HEK293 (cell line): ENCODE data around the gene ATP13A2.

Experiments used
- BCL6B ChIP-seq: fragments of 450-650 bp; formaldehyde crosslinking; IDR thresholded peaks from 2 replicates; pipeline ENCODE4 v1.5.1; 2017; ENCODE audit warnings: missing biosample characterization, missing genetic modification characterization
- HOXC10 ChIP-seq: sonication (generic); formaldehyde crosslinking; IDR thresholded peaks from 2 replicates; pipeline ENCODE4 v1.8.1; 2023; ENCODE audit warnings: mild to moderate bottlenecking, missing genetic modification reagents
- MZF1 ChIP-seq: fragments of 450-650 bp; formaldehyde crosslinking; IDR thresholded peaks from 2 replicates; pipeline ENCODE4 v1.5.1; 2017; ENCODE audit warnings: missing biosample characterization, missing genetic modification characterization, borderline replicate concordance
- SALL2 ChIP-seq: fragments of 450-650 bp; formaldehyde crosslinking; IDR thresholded peaks from 2 replicates; pipeline ENCODE4 v1.5.0; 2017; ENCODE audit warnings: missing biosample characterization, mild to moderate bottlenecking, missing genetic modification characterization, borderline replicate concordance
- ZBTB1 ChIP-seq: fragments of 450-650 bp; formaldehyde crosslinking; IDR thresholded peaks from 2 replicates; pipeline ENCODE4 v1.5.1; 2016; ENCODE audit warnings: missing biosample characterization, missing genetic modification characterization
- ZFP41 ChIP-seq: fragments of 450-650 bp; formaldehyde crosslinking; IDR thresholded peaks from 2 replicates; pipeline ENCODE4 v1.5.1; 2016; ENCODE audit warnings: missing biosample characterization, missing genetic modification characterization, borderline replicate concordance
- ZNF10 ChIP-seq: fragments of 450-650 bp; formaldehyde crosslinking; IDR thresholded peaks from 2 replicates; pipeline ENCODE4 v1.5.1; 2017; ENCODE audit warnings: missing biosample characterization, missing genetic modification characterization
- ZNF148 ChIP-seq: fragments of 450-650 bp; formaldehyde crosslinking; IDR thresholded peaks from 2 replicates; pipeline ENCODE4 v1.5.0; 2017; ENCODE audit warnings: missing biosample characterization, missing genetic modification characterization, borderline replicate concordance
- ZNF18 ChIP-seq: fragments of 450-650 bp; formaldehyde crosslinking; IDR thresholded peaks from 2 replicates; pipeline ENCODE4 v1.5.1; 2016; ENCODE audit warnings: missing biosample characterization, missing genetic modification characterization
- ZNF19 ChIP-seq: fragments of 450-650 bp; formaldehyde crosslinking; IDR thresholded peaks from 2 replicates; pipeline ENCODE4; 2016; ENCODE audit warnings: missing biosample characterization, missing genetic modification characterization, low read depth
- ZNF223 ChIP-seq: fragments of 450-650 bp; formaldehyde crosslinking; IDR thresholded peaks from 2 replicates; pipeline ENCODE4 v1.5.1; 2016; ENCODE audit warnings: missing biosample characterization, missing genetic modification characterization
- ZNF274 ChIP-seq, 2 experiments: fragments of 200-500 bp in 1 of 2; fragments of 450-650 bp in 1 of 2; sonication (Bioruptor generic) in 1 of 2; formaldehyde crosslinking in 1 of 2; IDR thresholded peaks; 2 replicates each; pipeline versions ENCODE4 v1.5.1 to v1.6.1; 2014 to 2016; ENCODE audit warnings: borderline replicate concordance in 1 of 2, inconsistent platforms in 1 of 2, low read length in 1 of 2, missing biosample characterization in 1 of 2, missing genetic modification characterization in 1 of 2
- ZNF335 ChIP-seq: fragments of 450-650 bp; formaldehyde crosslinking; conservative IDR thresholded peaks from 2 replicates; pipeline ENCODE4 v1.5.1; 2016; ENCODE audit warnings: missing biosample characterization, missing genetic modification characterization
- ZNF341 ChIP-seq: fragments of 450-650 bp; formaldehyde crosslinking; IDR thresholded peaks from 2 replicates; pipeline ENCODE4; 2016; ENCODE audit warnings: low read depth, missing biosample characterization, missing genetic modification characterization
- ZNF404 ChIP-seq: fragments of 450-650 bp; formaldehyde crosslinking; IDR thresholded peaks from 2 replicates; pipeline ENCODE4 v1.5.1; 2017; ENCODE audit warnings: missing biosample characterization, missing genetic modification characterization
- ZNF426 ChIP-seq: fragments of 450-650 bp; formaldehyde crosslinking; IDR thresholded peaks from 2 replicates; pipeline ENCODE4 v1.5.1; 2017; ENCODE audit warnings: missing biosample characterization, missing genetic modification characterization, mild to moderate bottlenecking, inconsistent platforms, moderate library complexity
- ZNF449 ChIP-seq: fragments of 450-650 bp; formaldehyde crosslinking; IDR thresholded peaks from 2 replicates; pipeline ENCODE4 v1.5.1; 2017; ENCODE audit warnings: missing biosample characterization, mild to moderate bottlenecking, missing genetic modification characterization, moderate library complexity
- ZNF549 ChIP-seq: fragments of 450-650 bp; IDR thresholded peaks from 2 replicates; pipeline ENCODE4 v1.5.1; 2018; ENCODE audit warnings: missing biosample characterization, missing genetic modification characterization, mild to moderate bottlenecking, inconsistent platforms, moderate library complexity
- ZNF596 ChIP-seq: fragments of 450-650 bp; IDR thresholded peaks from 2 replicates; pipeline ENCODE4 v1.5.0; 2018; ENCODE audit warnings: missing biosample characterization, mild to moderate bottlenecking, missing genetic modification characterization, moderate library complexity
- ZNF776 ChIP-seq: fragments of 450-650 bp; formaldehyde crosslinking; IDR thresholded peaks from 2 replicates; pipeline ENCODE4 v1.5.0; 2017; ENCODE audit warnings: missing biosample characterization, missing genetic modification characterization, borderline replicate concordance
- ZNF843 ChIP-seq: fragments of 450-650 bp; formaldehyde crosslinking; IDR thresholded peaks from 2 replicates; pipeline ENCODE4 v1.5.1; 2016; ENCODE audit warnings: missing biosample characterization, missing genetic modification characterization
- ZSCAN16 ChIP-seq: fragments of 450-650 bp; formaldehyde crosslinking; IDR thresholded peaks from 2 replicates; pipeline ENCODE4 v1.5.1; 2016; ENCODE audit warnings: missing biosample characterization, missing genetic modification characterization
- ZXDB ChIP-seq: fragments of 450-650 bp; formaldehyde crosslinking; IDR thresholded peaks from 2 replicates; pipeline ENCODE4 v1.5.1; 2016; ENCODE audit warnings: missing biosample characterization, missing genetic modification characterization
- TF ChIP-seq, protein P1 (sequence below): IDR thresholded peaks from 2 replicates; pipeline ENCODE4 v1.6.1; 2011; ENCODE audit warnings: mild to moderate bottlenecking, low read depth, low read length, borderline replicate concordance
- TF ChIP-seq, protein P2 (sequence below): fragments of 450-650 bp; formaldehyde crosslinking; conservative IDR thresholded peaks from 2 replicates; pipeline ENCODE4 v1.5.1; 2016; ENCODE audit warnings: low read depth, missing biosample characterization, missing genetic modification characterization

Gene ATP13A2

GRCh38 chr1:17011439-17012307 lies at the start of gene ATP13A2 (continued):
- TF ChIP-seq ZFP41 (no peak), ZNF596 (tag by site-specific recombination) (no peak), ZBTB1 (tag by site-specific recombination) (no peak), ZNF776 (tag by site-specific recombination) (no peak), ZNF18 (tag by site-specific recombination) (no peak), ZNF10 (tag by site-specific recombination) (no peak), ZNF449 (tag by site-specific recombination) (no peak), ZNF274 (IDR thresholded peaks at IDR 0.05; ENCODE audit: low read length) (no peak), ZNF274 (tag by site-specific recombination; IDR thresholded peaks at IDR 0.05; ENCODE audit: borderline replicate concordance) (no peak), HOXC10 (CRISPR knock-in tag) (no peak), ZNF335 (tag by site-specific recombination) (peak; percentile 79), SALL2 (tag by site-specific recombination) (no peak), ZNF148 (tag by site-specific recombination) (no peak), ZSCAN16 (no peak), ZNF341 (tag by site-specific recombination) (no peak), ZNF404 (no peak), ZNF549 (tag by site-specific recombination) (no peak), MZF1 (tag by site-specific recombination) (no peak; the same call in 1 of the 2 replicates), ZNF843 (no peak), BCL6B (tag by site-specific recombination) (no peak), ZNF426 (no peak), ZNF19 (tag by site-specific recombination) (no peak), ZNF223 (tag by site-specific recombination) (no peak), ZXDB (no peak)
- TF ChIP-seq, protein P1, sequence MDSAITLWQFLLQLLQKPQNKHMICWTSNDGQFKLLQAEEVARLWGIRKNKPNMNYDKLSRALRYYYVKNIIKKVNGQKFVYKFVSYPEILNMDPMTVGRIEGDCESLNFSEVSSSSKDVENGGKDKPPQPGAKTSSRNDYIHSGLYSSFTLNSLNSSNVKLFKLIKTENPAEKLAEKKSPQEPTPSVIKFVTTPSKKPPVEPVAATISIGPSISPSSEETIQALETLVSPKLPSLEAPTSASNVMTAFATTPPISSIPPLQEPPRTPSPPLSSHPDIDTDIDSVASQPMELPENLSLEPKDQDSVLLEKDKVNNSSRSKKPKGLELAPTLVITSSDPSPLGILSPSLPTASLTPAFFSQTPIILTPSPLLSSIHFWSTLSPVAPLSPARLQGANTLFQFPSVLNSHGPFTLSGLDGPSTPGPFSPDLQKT: no peak
- TF ChIP-seq, protein P2, sequence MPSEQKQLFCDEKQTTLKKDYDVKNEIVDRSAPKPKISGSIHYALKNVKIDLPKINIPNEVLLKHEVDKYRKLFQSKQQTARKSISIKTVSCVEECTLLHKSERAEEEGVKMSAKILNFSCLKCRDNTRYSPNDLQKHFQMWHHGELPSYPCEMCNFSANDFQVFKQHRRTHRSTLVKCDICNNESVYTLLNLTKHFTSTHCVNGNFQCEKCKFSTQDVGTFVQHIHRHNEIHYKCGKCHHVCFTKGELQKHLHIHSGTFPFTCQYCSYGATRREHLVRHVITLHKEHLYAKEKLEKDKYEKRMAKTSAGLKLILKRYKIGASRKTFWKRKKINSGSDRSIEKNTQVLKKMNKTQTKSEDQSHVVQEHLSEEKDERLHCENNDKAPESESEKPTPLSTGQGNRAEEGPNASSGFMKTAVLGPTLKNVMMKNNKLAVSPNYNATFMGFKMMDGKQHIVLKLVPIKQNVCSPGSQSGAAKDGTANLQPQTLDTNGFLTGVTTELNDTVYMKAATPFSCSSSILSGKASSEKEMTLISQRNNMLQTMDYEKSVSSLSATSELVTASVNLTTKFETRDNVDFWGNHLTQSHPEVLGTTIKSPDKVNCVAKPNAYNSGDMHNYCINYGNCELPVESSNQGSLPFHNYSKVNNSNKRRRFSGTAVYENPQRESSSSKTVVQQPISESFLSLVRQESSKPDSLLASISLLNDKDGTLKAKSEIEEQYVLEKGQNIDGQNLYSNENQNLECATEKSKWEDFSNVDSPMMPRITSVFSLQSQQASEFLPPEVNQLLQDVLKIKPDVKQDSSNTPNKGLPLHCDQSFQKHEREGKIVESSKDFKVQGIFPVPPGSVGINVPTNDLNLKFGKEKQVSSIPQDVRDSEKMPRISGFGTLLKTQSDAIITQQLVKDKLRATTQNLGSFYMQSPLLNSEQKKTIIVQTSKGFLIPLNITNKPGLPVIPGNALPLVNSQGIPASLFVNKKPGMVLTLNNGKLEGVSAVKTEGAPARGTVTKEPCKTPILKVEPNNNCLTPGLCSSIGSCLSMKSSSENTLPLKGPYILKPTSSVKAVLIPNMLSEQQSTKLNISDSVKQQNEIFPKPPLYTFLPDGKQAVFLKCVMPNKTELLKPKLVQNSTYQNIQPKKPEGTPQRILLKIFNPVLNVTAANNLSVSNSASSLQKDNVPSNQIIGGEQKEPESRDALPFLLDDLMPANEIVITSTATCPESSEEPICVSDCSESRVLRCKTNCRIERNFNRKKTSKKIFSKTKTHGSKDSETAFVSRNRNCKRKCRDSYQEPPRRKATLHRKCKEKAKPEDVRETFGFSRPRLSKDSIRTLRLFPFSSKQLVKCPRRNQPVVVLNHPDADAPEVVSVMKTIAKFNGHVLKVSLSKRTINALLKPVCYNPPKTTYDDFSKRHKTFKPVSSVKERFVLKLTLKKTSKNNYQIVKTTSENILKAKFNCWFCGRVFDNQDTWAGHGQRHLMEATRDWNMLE (tag by site-specific recombination): no peak
